GM21786 (cell line): ENCODE results near the gene PHLPP1.

Experiments
- ATAC-seq: cut with Tn5 transposase; IDR thresholded peaks from one replicate; pipeline ENCODE4 v1.9.1; 2021; ENCODE audit not compliant: unreplicated experiment

The PHLPP1 gene

GRCh38 chr18:62975785-62976184 is 260.4 kb downstream of the PHLPP1 start:
- no peak for ATAC-seq

GRCh38 chr18:62976227-62976626 is 260.9 kb downstream of the PHLPP1 start:
- ATAC-seq, result no peak

- no peak for ATAC-seq
These were observed 262.2 kb downstream of the PHLPP1 start for GRCh38 chr18:62977512-62977911.

- no peak for ATAC-seq
These were observed 263.1 kb downstream of the PHLPP1 start for GRCh38 chr18:62978251-62979049.

GRCh38 chr18:62979176-62979575 is 263.8 kb downstream of the PHLPP1 start:
- no peak for ATAC-seq

- no peak for ATAC-seq
These were observed 264.6 kb downstream of the PHLPP1 start for GRCh38 chr18:62979900-62980299.

GRCh38 chr18:62981566-62981965 is 266.2 kb downstream of the PHLPP1 start:
- ATAC-seq, result no peak

GRCh38 chr18:62982600-62983251 is 267.4 kb downstream of the PHLPP1 start:
- peak; percentile 60 for ATAC-seq

GRCh38 chr18:62984656-62985315 is 269.4 kb downstream of the PHLPP1 start:
- ATAC-seq, result no peak

- no peak for ATAC-seq
These were observed 271.1 kb downstream of the PHLPP1 start for GRCh38 chr18:62986490-62986889.

GRCh38 chr18:62987055-62987830 is 271.9 kb downstream of the PHLPP1 start:
- no peak for ATAC-seq

GRCh38 chr18:62987859-62988258 is 272.5 kb downstream of the PHLPP1 start:
- ATAC-seq, result no peak

- no peak for ATAC-seq
These were observed 273.1 kb downstream of the PHLPP1 start for GRCh38 chr18:62988471-62988870.

- ATAC-seq, result no peak
These were observed 273.9 kb downstream of the PHLPP1 start for GRCh38 chr18:62989195-62989594.

- ATAC-seq, result no peak
These were observed 275.3 kb downstream of the PHLPP1 start for GRCh38 chr18:62990653-62991052.

- no peak for ATAC-seq
These were observed 276.0 kb downstream of the PHLPP1 start for GRCh38 chr18:62991389-62991788.

GRCh38 chr18:62991959-62992358 is 276.6 kb downstream of the PHLPP1 start:
- ATAC-seq, result no peak

- ATAC-seq, result no peak
These were observed 277.6 kb downstream of the PHLPP1 start for GRCh38 chr18:62992877-62993365.

- ATAC-seq, result no peak
These were observed 281.2 kb downstream of the PHLPP1 start for GRCh38 chr18:62996566-62996965.

GRCh38 chr18:62997076-62997475 is 281.7 kb downstream of the PHLPP1 start:
- no peak for ATAC-seq

- ATAC-seq, result no peak
These were observed 283.1 kb downstream of the PHLPP1 start for GRCh38 chr18:62998443-62998842.
